ENCODE data around the gene TWIST2.

TWIST2 gene

DNA sequence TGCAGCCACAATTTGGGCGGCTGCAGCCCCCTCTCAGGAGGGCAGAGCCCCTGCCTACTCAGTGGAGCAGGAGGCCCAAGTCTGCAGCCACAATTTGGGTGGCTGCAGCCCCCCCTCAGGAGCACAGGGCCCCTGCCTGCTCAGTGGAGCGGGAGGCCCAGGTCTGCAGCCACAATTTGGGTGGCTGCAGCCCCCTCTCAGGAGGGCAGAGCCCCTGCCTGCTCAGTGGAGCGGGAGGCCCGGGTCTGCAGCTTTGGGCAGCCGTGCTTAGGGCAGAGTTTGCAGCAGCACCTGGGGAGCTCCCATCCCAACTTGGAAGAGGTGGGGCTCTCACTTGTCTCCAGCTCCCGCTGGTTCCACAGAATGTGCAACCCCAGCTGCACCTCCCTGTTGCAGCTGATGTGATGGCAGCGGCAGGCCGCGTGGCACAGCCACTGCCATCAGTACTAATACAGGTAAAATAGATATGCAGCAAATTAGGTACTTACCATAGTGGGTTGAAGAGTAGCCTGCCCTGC is 99.4 kb downstream of the TWIST2 start:
- no peak for DNase-seq (ENCODE audit: low read depth, low spot score)
- peak overlapping the region; percentile 100 for H3K27ac ChIP-seq

GRCh38 chr2:238947920-238948710 is 100.2 kb downstream of the TWIST2 start:
- H3K27ac ChIP-seq, result peak overlapping the region; percentile 100
- DNase-seq (ENCODE audit: low read depth, low spot score), result peak; percentile 88

DNA sequence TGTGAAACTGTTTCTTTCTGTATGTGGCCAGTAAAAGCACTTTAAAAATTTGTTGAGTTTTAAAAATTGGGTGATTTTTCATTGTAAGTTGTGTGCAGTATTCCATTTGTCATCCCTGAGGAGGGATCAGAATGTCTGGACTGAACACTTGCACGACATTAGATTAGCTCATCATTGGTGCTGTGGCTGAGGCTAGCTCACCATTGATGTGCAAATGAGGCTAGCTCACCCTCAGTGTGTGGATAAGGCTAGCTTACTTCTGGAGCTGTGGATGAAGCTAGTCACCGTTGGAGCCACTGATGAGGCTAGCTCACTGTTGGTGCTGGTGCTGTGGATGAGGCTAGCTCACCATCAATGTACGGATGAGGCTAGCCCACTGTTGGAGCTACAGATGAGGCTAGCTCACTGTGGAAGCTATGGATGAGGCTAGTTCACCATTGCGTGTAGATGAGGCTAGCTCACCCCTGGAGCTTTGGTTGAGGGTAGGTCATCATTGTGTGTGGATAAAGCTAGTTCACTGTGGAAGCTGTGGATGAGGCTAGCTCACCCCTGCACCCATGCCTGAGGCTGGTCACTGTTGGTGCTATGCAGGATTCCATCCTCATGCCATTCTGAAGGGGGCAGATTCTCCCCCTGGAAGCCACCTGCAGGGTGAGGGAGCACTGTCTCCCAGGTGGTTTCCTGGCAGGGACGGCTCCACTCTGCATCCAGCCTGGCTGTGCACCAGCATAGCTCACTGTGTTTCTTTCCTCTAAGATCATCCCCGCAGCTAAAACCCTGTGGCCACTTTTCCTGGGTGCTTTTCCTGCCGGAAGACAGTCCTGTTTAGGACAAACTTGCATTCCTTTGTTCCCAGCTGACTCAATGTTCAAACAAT is 101.1 kb downstream of the TWIST2 start:
- no peak for DNase-seq (ENCODE audit: low read depth, low spot score)
- H3K27ac ChIP-seq, result peak overlapping the region; percentile 100

DNA sequence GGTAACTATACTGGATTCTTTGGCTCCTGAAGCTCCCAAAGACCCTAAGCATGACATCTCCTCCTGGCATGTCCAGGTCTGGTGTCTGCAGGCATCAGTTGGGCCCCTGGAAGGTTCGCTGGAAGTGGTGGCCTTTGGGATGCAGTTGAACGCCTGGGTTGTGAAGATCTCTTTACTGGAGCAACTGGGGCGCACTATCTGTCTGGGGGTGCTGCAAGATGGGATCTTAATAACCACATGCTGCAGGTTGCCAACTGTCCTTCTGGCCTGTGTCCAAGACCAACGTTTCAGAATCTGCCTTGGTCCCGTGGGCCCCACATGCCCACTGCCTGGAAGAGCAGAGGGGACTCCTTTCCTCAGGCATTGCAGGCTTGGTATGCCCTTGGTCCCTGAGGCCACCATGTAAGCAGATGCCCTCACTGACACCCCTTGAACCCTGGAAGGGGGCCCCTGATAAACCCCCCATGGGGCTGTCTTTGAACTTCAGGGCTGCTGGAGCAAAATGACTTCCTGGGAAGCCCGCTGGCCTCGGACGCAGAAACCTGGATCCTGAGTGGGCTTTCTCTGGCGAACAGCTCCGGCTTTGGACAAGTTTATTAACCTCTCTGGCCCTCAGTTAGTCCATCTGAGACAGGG is 101.9 kb downstream of the TWIST2 start:
- peak overlapping the region; percentile 100 for H3K27ac ChIP-seq
- DNase-seq (ENCODE audit: low read depth, low spot score), result no peak

GRCh38 chr2:238950551-238950950 is 102.7 kb downstream of the TWIST2 start:
- H3K27ac ChIP-seq, result peak overlapping the region; percentile 100
- no peak for DNase-seq (ENCODE audit: low read depth, low spot score)

DNA sequence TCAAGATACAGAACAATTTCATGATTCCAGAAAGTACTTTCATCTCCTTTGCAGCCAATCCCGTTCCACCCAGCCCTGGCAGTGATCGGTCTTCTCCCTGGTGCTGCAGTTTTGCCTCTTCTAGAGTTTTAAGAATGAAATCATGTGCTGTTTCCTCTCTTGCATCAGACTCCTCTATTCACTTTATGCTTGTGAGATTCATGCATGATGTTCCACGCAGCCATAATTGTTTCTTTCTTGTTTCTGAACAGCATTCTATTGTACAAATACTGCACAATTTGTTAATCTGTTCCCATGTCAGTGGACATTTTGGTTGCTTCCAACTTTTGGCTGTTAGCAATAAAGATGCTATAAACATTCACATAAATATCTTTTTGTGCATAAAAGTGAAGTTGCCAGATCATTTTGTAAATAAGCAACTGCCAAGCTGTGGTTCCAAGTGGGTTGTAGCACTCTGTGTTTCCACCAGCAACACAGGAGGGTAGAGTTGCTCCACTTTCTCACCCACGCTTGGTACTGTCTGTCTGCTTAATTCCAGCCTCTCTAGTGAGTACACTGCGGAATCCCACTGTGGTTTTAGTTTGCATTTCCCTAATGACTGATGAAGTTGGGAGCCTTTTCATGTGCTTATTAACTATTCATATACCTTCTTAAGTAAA is 104.5 kb downstream of the TWIST2 start:
- H3K27ac ChIP-seq, result peak overlapping the region; percentile 16
- no peak for DNase-seq (ENCODE audit: low read depth, low spot score)

DNA sequence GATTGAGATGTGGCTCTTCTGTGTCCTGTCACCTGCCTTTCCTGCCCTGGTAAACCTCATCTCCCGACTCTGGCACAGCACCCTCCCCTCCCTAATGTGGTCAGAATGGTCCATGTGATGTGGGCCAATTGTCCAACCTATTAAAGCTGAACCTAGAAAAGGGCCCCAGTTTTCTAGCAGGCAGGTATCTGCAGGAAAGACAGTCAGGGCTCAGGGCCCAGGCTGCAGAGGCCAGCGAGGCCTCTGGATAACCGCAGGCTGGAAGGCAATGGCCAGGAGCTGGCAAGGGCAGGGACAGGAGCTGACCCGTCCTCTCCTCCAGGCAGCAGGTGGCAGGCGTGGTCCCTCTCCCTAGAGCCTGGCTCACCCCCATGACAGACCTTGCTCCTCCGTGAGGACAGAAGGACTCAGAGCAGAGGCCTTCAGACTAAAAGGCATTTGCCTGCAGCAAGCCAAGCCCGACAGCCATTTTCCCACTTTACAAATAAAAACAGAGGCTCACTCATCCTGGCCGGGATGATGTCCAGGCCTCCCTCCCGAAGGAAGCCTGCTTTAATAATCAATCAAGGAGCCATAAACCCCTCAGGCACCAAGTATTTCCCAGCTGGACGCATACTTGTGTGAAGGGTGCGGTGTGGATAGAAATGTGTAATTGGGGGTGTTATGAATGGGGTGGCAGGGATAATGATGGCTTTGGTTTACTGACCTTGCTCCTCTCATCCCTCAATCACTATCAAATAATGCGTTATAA is 107.1 kb downstream of the TWIST2 start:
- peak overlapping the region; percentile 70 for H3K27ac ChIP-seq
- DNase-seq (ENCODE audit: low read depth, low spot score), result no peak

GRCh38 chr2:238955648-238956531 is 108.0 kb downstream of the TWIST2 start:
- DNase-seq (ENCODE audit: low read depth, low spot score), result peak; percentile 22
- H3K27ac ChIP-seq, result peak overlapping the region; percentile 70

DNA sequence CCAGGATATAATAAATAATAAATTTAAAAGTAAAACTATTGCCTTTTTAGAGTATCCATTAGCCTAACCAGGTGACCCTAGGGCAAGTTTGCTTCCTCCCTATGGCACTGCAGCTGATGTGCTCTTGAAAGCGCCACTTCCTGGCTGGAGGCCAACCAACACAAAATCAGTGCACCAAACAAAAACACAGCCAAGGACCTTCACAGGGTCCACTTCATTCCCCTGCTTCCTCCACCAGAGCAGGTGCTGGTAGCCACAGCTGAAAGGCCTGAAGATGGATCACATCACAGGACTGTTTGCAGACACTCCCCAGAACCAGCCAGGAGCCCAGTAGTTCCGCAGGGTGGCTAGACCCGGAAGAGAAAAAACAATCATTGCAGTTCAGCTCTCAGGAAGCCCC is 108.8 kb downstream of the TWIST2 start:
- peak overlapping the region; percentile 70 for H3K27ac ChIP-seq
- DNase-seq (ENCODE audit: low read depth, low spot score), result no peak

All from epithelial cell of prostate (primary cell).